Measurements from ENCODE around the gene HES6. TPM values are rescaled to one million over a fixed set of nuclear protein-coding genes. Genes with fewer than 3 reads are reported as not detected.

HES6 gene
- total and polyA plus RNA-seq, 8 donors: 2.9 to 8.8 (median 4.7) TPM

DNA sequence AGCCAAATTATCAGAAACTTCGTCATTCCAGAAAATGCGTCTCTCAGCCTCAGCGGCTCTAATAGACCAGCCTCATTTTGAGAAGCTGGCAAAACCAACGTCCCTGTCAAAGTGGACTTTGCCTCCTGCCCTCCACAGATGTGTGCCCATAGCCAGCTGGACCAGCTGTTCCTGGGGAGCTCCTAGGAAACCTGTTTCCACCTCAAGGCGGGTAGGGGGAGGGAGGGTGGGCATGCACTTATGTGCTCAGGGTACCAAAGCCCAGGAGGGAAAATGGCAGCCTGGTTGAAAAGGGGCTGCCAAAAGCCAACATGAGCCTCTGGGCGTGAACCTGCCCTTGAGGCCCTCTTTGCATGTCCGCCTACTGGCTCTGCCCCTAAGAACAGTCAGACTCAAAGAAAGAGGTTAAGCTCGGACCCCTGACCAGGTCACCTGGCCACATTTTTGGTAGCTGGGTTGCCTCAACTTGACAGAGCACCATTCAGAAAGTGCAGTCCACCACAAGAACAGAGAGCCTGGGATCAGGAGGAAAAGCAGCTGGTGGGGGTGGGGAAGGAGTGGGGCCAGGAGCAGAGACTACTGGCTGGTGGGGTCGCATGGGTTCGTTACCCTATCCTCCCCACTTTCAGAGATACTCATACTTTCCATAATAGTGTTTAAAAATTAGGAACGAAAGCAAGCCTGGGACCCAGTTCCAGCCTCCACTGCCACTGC lies 45.1 kb upstream of the HES6 start:
- DNase-seq (no peak), ATAC-seq (no peak)
- peaks cover 35 to 69% of the 10 kb centered on the region in 2 donors for H3K4me1 ChIP-seq
- no peaks in the 10 kb centered on the region for H3K27me3 ChIP-seq
- TF ChIP-seq, protein P1, sequence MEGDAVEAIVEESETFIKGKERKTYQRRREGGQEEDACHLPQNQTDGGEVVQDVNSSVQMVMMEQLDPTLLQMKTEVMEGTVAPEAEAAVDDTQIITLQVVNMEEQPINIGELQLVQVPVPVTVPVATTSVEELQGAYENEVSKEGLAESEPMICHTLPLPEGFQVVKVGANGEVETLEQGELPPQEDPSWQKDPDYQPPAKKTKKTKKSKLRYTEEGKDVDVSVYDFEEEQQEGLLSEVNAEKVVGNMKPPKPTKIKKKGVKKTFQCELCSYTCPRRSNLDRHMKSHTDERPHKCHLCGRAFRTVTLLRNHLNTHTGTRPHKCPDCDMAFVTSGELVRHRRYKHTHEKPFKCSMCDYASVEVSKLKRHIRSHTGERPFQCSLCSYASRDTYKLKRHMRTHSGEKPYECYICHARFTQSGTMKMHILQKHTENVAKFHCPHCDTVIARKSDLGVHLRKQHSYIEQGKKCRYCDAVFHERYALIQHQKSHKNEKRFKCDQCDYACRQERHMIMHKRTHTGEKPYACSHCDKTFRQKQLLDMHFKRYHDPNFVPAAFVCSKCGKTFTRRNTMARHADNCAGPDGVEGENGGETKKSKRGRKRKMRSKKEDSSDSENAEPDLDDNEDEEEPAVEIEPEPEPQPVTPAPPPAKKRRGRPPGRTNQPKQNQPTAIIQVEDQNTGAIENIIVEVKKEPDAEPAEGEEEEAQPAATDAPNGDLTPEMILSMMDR (IDR thresholded peaks at IDR 0.05): no peak
- H3K9me3 ChIP-seq: no peaks in the 10 kb centered on the region
- H3K27ac ChIP-seq: peak overlapping the region; percentile 87 to 93
- H3K4me3 ChIP-seq: no peak overlapping the region
- H3K36me3 ChIP-seq: no peaks in the 10 kb centered on the region
- intact Hi-C loops (cut with DNase I): no loop called here

DNA sequence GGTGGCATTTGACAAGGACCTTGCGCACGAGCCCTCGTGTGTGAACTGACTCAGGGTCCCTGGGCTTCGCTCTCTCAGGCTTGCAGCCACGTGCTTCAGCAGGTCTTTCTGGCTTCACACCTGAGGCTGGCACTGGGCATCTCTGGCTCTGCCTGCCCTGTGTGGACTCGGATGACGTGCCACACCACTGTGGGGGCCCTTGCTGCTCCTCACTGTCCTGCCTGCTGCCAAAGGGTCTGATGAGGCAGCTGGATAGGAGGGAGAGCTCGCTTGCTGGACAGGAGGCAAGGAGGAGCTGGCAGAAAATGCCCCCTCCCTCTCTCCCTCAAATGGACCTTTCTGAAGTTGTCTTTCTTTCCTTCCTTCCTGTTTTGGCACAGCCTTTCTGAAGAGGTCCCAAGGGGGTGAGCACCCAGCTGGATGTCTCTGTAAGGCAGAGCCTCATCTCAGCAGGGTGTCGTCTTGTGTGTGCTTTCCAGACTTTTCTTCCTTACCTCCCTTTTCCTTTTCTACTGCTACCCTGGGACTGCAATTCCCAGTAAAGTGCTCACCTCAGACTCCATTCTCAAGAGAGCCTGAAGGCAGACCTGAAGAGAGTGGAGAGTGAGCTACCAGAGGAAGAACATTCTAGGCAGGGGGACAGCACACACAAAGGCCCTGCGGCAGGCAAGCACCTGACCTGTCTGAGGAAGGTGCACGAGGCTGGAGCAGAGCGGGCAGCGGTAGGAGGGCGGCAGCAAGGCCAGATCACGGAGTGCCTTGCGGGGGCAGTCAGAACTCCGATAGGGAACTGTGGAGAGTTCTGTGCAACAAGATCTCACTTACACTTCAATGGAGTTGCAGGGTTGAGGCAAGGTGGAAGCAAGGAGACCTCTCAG lies 43.3 kb upstream of the HES6 start:
- Histone ChIP-seq H3K27me3 (no peaks in the 10 kb centered on the region), H3K4me1 (peaks cover 29 to 60% of the 10 kb centered on the region in 2 donors), H3K9me3 (no peaks in the 10 kb centered on the region), H3K27ac (no peak overlapping the region), H3K4me3 (no peak overlapping the region), H3K36me3 (no peaks in the 10 kb centered on the region)
- no peak for ATAC-seq
- DNase-seq: peak in 1 of 4 donors; percentile 41
- TF ChIP-seq, protein P1 (IDR thresholded peaks at IDR 0.05): no peak
- intact Hi-C loops (cut with DNase I): no loop called here

DNA sequence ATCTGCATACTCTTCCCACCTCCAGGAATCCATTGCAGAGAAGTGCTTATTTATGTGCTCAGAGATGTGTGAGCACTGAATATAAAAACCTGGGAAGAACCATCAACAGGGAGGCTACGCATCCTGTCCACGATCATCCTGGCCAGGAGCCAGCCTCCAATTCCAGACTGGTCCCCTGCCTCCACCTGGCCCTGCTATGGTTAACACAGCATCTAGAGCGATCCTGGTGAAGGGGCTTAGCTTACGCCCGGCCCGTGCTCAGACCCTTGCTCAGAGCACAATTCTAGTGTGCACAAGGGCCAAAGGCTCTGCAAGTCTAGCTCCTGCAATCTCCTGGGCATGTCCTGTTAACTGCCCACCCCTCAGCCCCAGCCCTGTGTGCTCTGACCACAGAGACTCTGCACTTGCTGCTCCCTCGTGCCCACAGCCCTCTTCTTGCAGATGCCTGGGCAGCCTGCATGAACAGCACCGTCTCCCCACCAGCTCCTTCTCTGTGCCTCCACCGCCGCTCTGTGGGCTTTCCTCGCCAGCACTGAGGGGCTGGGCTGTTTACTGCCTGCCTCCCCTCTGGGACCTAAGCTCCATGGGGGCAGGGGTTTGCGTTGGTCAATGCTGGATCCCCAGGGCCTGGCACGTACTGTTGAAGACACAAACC lies 42.1 kb upstream of the HES6 start:
- no peak for ATAC-seq
- TF ChIP-seq, protein P1 (IDR thresholded peaks at IDR 0.05): no peak
- H3K9me3 ChIP-seq: no peaks in the 10 kb centered on the region
- peaks cover 23 to 49% of the 10 kb centered on the region in 2 donors for H3K4me1 ChIP-seq
- H3K36me3 ChIP-seq: peaks cover 0 to under 1% of the 10 kb centered on the region in 2 donors
- no peaks in the 10 kb centered on the region for H3K27me3 ChIP-seq
- peak in 1 of 4 donors; percentile 55 for DNase-seq
- intact Hi-C loops (cut with DNase I): no loop called here
- no peak overlapping the region for H3K4me3 ChIP-seq
- H3K27ac ChIP-seq: no peak overlapping the region

DNA sequence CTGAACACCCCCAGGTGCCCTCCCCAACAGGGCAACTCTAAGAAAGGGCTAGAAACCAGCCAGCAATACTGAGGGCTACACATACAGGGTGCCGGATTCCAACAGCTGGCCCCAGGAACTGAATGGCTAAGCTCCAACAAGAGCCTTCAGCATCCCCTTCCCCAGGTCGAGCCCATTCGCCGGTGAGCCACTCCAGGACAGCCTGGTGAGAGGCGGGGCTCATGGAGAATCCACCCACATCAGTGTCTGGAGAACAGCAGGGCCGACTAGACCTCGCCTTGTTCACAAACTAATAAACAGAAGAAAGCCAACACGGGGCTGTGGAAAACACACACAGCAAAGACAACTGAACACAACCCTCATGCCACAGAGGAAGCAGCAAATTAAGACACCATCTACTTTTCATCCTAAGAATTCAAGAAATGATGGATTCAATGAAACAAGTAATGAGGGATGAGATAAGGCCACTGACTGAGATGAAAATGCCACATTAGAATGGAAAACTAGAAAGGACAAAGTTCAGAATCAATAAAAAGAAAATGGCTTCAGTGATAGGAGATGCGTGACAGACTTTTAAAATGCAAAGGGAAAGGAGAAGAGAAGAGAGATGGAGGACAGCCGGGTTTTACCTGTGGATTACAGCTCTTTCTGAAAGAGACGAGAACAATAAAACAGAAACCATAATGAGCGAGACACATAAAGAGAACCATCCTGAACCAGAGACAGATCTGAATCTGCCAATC lies 40.4 kb upstream of the HES6 start:
- intact Hi-C loops (cut with DNase I): no loop called here
- Histone ChIP-seq H3K27me3 (no peaks in the 10 kb centered on the region), H3K36me3 (peaks cover 0 to 18% of the 10 kb centered on the region in 2 donors), H3K4me1 (peaks cover 8 to 32% of the 10 kb centered on the region in 2 donors), H3K27ac (no peak overlapping the region), H3K9me3 (no peaks in the 10 kb centered on the region), H3K4me3 (no peak overlapping the region)
- TF ChIP-seq, protein P1 (IDR thresholded peaks at IDR 0.05): no peak
- peak in 1 of 4 donors; percentile 37 for DNase-seq
- ATAC-seq: no peak

All from left lung (tissue), 10 donors.